GM18498 (cell line): ENCODE data around the gene CDC42BPA.

Experiments used
- ATAC-seq: cut with Tn5 transposase; IDR thresholded peaks from one replicate; pipeline ENCODE4 v1.9.1; 2021; ENCODE audit warnings: mild to moderate bottlenecking, moderate library complexity; ENCODE audit not compliant: unreplicated experiment

Gene CDC42BPA

DNA sequence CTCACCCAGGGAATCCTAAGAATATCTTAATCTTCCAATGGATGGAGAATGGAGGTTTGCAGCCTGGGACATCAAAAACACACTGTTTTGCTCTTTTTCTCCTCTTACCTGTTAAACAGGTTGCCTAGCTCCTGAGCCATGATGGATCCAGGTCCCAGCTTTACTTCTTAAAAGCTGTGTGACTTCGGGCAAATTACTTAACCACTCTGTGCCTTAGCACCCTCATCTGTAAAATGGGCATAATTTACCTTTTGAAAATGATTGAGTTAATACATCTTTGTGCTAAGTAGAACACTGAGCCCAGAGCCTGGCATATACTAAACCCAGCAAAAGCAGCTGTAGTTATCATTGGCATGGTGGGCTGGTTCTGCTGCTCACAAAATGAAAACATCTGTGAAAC lies 368.0 kb downstream of the CDC42BPA start:
- no peak for ATAC-seq

DNA sequence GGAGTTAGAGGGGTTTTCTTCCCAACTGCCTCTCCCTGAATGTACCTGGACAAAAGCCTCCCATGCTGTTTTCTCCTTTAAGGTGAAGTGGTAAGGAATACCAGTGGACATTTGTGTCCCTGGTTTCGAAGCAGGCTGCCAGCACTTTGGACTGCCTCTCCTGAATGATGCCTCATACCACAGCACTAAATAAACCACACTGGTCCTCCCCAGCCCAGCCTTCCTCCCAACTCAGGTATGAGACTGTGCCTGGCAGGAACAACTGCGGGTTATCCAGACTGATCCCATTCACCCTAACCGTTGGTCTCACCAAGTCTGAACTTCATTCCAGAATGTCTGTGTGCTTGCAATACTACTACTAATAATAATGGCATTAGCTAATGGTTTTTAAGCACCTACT lies 368.9 kb downstream of the CDC42BPA start:
- no peak for ATAC-seq

DNA sequence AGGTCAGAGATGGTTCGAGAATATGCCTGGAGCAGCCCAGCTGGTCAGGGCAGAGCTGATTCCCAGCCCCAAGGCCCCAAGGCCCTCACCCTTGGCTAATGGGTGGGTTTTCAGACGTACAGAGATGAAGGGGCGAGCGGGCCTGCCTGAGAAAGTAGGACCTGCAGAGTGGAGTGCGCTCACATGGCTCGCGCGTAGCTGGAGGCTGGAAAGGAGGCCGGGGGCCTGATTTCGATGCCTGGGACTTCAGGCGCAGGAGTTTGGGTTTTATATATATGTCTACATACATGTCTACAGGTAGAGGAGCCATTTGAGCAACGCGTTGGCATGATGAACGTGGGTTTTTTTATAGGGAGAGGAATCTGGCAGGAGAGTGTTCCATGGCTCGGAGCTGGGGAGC lies 369.3 kb downstream of the CDC42BPA start:
- ATAC-seq, result no peak

DNA sequence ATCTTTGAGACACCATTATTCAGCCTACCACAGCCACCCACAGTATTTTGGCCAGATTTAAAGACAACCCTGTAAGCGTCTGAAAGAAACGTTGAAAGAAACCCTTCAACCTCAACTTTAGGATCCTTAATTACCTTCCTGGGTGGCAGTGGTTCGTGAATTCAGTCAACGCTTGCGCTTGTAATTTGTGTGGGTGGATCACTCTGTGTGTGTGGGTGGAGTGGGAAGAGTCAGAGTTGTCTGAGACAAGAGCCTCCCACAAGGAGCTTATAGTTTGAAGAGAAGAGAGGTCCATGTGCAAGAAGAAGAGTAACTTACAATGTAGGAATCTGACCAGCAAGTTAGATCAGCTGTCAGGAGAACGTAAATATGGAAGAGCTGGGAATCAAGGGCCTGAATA lies 369.8 kb downstream of the CDC42BPA start:
- ATAC-seq, result no peak

DNA sequence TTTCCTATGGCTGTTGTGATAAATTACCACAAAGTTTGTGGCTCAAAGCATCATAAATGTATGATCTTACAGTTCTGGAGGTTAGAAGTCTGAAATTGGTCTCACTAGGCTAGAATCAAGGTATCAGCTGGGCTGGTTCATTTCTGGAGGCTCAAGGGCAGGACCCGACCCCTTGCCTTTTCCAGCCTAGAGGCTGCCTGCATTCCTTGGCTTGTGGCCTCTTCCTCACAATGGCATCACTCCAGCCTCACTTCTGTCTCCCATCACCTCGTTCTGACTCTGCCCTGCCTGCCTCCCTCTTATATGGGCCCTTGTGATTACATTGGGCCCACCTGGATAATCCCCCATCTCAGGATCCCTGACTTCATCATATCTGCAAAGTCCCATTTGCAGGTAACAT lies 370.2 kb downstream of the CDC42BPA start:
- no peak for ATAC-seq

DNA sequence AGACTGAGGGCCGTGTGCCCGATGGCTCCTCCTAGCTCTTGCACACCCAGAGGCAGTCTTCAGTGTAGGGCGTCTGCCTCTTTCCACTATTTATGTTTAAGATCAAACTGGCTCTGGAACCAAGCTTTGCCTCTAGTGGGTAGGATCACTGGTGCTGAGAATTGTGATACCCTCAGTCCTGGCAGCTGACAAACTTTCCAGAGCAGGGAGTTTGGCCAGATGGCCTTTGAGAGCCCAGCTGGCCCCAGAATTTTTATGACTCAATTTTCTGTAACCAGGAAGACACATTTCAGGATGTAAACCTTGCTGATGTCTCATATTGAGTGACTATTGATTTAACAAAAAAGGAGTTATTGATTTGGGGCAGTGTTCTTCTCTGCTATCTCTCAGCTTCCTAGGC lies 371.5 kb downstream of the CDC42BPA start:
- no peak for ATAC-seq

DNA sequence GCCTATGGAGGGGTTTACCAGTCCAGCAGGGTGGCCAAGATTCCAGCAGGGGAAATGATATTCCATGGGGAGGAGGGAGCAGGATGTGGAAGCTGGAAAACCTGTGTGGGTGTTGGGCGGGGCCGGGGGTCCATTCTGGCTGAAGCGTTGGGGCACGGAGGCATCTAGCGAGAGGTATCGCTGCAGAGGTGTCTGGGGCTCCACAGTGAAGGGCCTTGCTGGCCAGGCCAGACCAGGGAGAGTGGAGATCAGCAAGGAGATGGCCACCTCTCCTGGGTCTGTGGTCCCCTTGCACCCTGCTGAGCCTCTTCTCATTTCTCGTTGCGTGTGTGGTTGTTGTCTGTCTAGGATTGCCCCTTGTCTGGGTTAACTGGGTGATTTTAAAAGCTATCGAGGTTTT lies 372.0 kb downstream of the CDC42BPA start:
- no peak for ATAC-seq

DNA sequence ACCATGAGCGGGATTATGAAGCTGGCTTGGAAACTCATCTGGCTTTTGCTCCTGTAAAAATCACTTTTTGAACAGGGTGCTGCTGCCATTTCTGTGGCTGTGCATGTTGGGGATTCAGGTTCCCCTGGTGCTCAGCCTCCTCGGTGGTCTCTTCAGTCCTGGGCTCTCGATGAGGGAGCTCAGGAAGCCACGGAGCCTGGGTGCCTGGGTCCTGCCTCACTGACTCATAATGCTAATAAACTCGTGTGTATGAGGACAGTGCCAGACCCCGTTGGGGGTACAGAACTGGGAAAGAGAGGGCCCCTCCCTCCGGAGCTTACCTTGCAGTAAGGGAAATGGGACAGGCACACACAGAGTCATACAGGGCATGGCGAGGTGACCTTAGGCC lies 372.4 kb downstream of the CDC42BPA start:
- no peak for ATAC-seq

DNA sequence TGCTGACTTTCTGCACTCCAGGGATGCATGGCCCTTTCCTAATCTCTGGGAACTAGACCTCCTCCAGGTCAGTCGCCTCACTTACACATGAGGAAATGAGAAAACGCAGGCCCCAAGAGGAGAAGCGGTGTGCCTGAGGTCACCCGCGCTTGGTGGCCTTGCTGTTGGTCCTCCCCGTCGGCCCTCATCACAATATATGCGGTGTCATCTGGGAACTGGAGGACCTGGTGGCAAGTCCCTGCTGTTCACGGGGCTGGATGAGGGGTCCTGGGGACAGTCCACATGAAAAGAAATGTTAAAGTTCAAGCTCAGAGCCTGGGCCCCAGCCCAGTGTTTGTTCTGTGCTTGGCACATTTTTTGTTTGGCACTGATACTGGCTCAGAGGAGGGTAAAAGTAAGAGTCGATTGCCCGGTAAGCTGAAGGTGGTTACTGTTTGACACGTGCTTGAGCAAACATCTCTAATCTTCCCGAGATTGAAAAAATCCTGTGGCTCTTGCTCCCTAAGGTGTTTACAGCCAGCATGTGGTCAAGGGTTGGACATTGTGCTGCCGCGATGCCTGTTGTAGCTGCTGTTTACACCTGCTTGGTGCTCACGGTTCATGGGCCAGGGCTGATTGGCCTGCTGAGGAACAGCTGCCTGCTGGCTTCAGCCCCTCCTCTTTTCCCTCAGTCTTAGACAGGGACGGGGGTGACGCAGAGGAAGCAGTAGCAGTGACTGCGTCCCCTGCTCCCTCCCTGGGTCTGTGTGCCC lies 373.0 kb downstream of the CDC42BPA start:
- ATAC-seq, result no peak

DNA sequence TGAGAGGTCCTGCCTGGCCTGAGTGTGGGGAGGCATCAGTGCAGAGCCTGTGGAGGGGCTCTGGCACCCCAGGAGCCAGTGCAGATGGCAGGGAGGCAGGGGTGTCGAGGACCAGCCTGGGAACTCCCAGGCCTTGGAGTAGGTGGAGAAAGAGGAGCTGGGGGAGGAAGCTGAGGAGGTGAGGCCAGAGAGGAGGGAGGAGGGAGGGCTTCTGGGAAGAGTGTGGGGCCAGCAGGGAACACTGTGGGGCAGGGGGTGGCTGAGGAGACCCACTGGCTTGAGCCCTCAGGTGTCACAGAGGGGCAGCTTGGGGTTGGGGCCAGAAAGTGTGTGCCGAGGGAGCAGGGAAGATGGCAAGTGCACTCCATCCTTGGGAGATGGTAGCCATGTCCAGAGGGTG lies 374.4 kb downstream of the CDC42BPA start:
- no peak for ATAC-seq

DNA sequence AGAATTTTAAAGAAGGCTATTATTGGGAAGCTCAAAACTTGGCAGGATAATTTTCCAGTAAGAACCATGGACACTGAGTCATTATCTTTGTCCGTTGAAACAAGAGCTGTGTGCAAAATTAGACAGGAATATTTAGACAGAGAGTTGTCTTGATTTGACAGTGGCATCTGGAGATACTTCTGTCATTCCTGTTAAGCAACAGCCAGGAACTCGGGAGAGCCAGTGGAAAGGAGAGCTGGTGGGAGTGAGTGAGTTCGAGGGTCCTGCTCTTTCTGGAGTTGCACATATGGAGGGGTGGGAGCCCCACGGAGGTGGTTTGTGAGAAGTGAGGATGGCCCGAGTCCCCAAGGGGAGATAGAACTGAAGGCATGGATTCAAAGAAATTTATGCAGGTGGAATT lies 375.1 kb downstream of the CDC42BPA start:
- no peak for ATAC-seq

DNA sequence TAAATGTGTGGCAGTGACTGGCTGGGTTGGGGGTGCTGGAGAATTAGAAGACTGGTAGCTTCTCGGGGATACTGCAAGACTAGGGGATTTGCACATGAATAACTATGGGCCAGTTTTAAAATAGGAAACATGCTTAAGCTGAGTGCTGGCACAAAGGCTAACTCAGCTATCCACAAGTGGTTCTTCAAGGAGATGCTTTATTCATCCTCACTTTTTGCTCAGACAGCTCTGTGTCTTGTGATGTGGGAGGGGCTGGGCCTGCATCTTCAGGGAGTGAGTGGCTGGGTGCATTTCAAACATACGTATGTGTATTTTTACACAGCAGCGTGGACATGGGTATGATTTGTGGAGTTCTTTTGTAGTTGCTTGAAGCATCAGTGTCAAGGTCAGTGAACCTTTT lies 375.9 kb downstream of the CDC42BPA start:
- no peak for ATAC-seq

DNA sequence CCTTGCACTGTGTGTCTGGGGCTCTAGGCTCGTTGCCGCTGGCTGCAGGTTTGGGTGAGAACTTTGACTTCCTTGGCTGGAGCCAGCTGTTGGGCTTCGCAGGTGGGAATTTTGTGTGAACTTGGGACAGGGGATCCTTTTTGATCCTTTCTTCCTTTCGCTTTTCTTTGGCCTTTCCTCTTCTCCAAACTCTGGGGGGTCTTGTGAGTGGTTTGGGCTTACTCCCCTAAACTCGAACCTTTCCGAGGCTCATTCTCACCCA lies 377.6 kb downstream of the CDC42BPA start:
- ATAC-seq, result no peak

DNA sequence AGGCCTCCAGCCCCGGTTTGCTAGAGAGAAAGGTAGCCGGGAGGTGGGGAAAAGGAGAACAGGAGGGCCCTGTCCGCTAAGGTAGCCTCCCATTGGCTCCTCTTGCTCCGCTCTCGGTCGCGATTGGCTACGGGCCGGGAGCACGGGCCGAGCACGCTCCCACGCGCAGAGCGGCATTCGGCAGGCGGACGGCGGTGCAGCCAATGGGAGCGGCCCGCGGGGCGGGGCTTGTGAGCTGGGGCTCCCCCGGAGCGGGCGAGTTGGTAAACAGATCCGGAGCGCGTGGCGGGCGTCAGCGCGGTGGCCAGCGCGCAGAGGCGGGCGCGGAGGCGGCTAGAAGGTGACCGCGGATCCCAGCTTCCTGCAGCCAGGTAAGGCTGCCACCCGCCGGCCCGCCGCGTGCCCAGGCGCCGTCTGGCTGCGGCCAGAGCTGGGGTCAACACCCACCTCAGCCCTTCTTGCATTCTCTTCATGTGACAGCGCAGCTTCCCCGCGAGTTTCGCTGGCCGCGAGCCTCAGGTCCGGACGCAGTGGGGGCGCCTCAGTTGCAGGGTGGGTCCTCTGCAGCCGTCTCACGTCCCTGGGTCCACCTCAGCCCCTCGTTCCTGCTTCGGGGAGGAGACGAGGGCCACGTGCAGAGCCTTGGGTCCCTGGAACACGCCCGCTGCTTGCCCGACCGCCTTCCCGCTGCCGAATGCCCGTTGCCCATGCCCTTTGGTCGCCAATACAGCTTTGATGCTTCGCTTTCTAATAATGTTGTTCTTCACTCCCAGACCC lies 378.1 kb downstream of the CDC42BPA start, which contains the start of gene COQ8A:
Gene COQ8A, plus strand, starts transcription at position 266 of the 777 bp plus-strand sequence. CDS start 21,092 bp downstream, outside the sequence.
- ATAC-seq, result peak; percentile 97
